Common myeloid progenitor, CD34-positive (primary cell): ENCODE measurements around the gene SCARB1.

Source experiments
- CTCF ChIA-PET: fragments of 350-600 bp; sonication (Branson Sonifier 250); formaldehyde crosslinking; loops from one replicate; lab custom pipeline; 2021; ENCODE audit warnings: antibody characterized with exemption; lab: Charles Lee
- POLR2A ChIA-PET: fragments of 350-600 bp; sonication (Branson Sonifier 250); formaldehyde crosslinking; loops from one replicate; lab custom pipeline; 2021; ENCODE audit warnings: antibody characterized with exemption; lab: Charles Lee
- DNase-seq, 3 donors: peaks; one replicate each; pipeline versions ENCODE4 v3.0.0 to v3.0.0-alpha.2; 2013
- H3K27ac ChIP-seq, 2 experiments: 1 replicate in 1 of 2; 2 replicates in 1 of 2; pipeline ENCODE4 v1.7.0; 2013; ENCODE audit warnings: inconsistent platforms in 2 of 2, low read length in 2 of 2, mild to moderate bottlenecking in 2 of 2, low read depth in 1 of 2, moderate library complexity in 1 of 2; ENCODE audit not compliant: severe bottlenecking in 2 of 2, insufficient read depth in 1 of 2, poor library complexity in 1 of 2
- H3K27me3 ChIP-seq, 5 experiments: replicated peaks in 2 of 5; 1 replicate in 3 of 5; 2 replicates in 2 of 5; pipeline versions ENCODE4 v1.6.1 to v1.7.0; 2013; ENCODE audit warnings: low read length in 4 of 5, mild to moderate bottlenecking in 2 of 5, moderate library complexity in 2 of 5, inconsistent platforms in 1 of 5; ENCODE audit not compliant: insufficient read depth in 5 of 5, control insufficient read depth in 4 of 5
- H3K36me3 ChIP-seq, 4 experiments: 1 replicate in 2 of 4; 2 replicates in 2 of 4; pipeline versions ENCODE4 v1.6.1 to v1.7.0; 2013; ENCODE audit warnings: low read length in 3 of 4, control low read depth in 1 of 4, mild to moderate bottlenecking in 1 of 4; ENCODE audit not compliant: control insufficient read depth in 4 of 4, insufficient read depth in 4 of 4
- H3K4me1 ChIP-seq, 4 experiments: 1 replicate in 3 of 4; 2 replicates in 1 of 4; pipeline versions ENCODE4 v1.6.1 to v1.7.1; 2013; ENCODE audit warnings: low read length in 3 of 4, mild to moderate bottlenecking in 3 of 4, control low read depth in 1 of 4, inconsistent platforms in 1 of 4, moderate library complexity in 1 of 4; ENCODE audit not compliant: control insufficient read depth in 4 of 4, insufficient read depth in 4 of 4; ENCODE audit errors: control extremely low read depth in 1 of 4
- H3K4me3 ChIP-seq, 7 experiments: 1 replicate in 4 of 7; 2 replicates in 3 of 7; pipeline versions ENCODE4 v1.5.1 to v1.7.0; 2013; ENCODE audit warnings: mild to moderate bottlenecking in 7 of 7, low read length in 6 of 7, moderate library complexity in 6 of 7, inconsistent platforms in 2 of 7, low read depth in 2 of 7, control low read depth in 1 of 7; ENCODE audit not compliant: insufficient read depth in 4 of 7, control insufficient read depth in 1 of 7; ENCODE audit errors: extremely low read depth in 1 of 7
- H3K9me3 ChIP-seq, 5 experiments: 1 replicate in 4 of 5; 2 replicates in 1 of 5; pipeline versions ENCODE4 v1.6.1 to v1.7.1; 2013; ENCODE audit warnings: low read length in 4 of 5, mild to moderate bottlenecking in 2 of 5, inconsistent platforms in 1 of 5, low read depth in 1 of 5, moderate library complexity in 1 of 5; ENCODE audit not compliant: control insufficient read depth in 4 of 5, insufficient read depth in 2 of 5; ENCODE audit errors: control extremely low read depth in 1 of 5
- WGBS: methylation state at CpG from one replicate; pipeline ENCODE4 v1.1.5; 2013; ENCODE audit not compliant: insufficient coverage; 5-methylcytosine and 5-hydroxymethylcytosine counted together

Gene SCARB1

DNA sequence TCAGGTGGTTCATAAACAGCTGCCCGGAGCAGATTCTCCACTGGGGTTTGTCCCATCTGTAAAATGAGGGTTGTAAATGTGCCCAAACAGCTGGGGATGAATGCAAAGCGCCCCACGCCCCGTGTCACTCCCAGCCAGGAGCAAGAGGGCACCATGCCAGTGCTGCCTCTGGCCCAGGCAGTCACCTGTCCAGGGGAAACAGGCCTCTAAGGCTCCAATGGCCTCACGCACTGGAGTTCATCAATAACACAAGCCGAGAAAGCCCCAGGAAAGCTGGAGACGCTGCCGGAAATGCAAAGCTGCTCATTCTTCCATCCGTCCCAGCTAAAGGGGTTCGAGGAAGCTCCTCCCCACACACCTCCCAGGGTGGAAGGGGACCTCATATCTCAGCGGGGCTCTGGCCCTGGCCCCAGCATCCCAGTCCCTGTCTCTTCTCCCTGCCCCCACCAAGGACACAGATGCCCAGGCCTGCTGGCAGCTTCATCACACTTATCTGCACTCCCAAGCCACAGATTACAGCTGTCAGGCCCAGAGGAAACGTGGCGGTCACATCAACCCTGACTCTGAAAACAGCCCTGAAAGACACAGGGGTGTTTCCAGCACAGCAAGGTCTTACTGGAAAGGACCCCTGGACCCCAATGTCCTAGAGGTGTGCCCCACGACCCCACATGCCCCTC, 21.5 kb downstream of the SCARB1 start:
- peaks cover 0 to 10% (median 2%) of the 10 kb centered on the region in 4 experiments for H3K4me1 ChIP-seq
- no peaks in the 10 kb centered on the region for H3K9me3 ChIP-seq
- DNase-seq: no peak
- H3K27ac ChIP-seq: no peak overlapping the region
- ChIA-PET POLR2A (no interaction called here), CTCF (interaction anchor here (1.3 to 2.3 kb wide), 3 partner anchors 13 to 63 kb away, joined by 3 to 9 read pairs (median 3); no protein-coding TSS in a partner anchor)
- 88% methylated on average over 13 of the region's 14 CpGs for WGBS
- H3K36me3 ChIP-seq: peaks cover 0 to 28% (median under 1%) of the 10 kb centered on the region in 4 experiments
- no peak overlapping the region for H3K4me3 ChIP-seq
- no peaks in the 10 kb centered on the region for H3K27me3 ChIP-seq

DNA sequence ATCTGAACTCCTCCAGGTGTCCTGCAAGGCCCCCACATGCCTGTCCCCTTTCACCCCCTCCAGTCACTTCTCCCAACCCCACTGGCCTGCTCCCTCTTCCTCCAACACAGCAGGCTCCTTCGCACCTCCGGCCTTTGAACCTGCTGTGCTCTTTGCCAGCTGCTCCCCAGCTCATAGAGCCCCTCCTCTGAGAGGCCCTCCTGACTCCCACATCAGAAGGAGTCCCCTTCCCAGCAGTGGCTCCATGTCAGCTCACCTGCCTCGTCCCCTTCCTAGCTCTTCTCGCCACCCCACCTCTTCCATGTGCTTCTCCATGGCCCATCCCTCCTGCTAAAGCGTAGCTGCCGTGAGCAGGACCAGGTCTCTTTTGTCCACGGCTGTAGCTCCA, 22.1 kb downstream of the SCARB1 start:
- WGBS: 99% methylated on average over 5 of the region's 7 CpGs
- Histone ChIP-seq H3K27ac (no peak overlapping the region), H3K4me3 (no peak overlapping the region), H3K36me3 (peaks cover 0 to 25% (median 0%) of the 10 kb centered on the region in 4 experiments), H3K27me3 (no peaks in the 10 kb centered on the region), H3K9me3 (no peaks in the 10 kb centered on the region), H3K4me1 (peaks cover 0 to 10% (median 2%) of the 10 kb centered on the region in 4 experiments)
- ChIA-PET POLR2A (interaction anchor here (0.6 kb wide), 1 partner anchor 99 kb away, joined by 3 read pairs; no protein-coding TSS in a partner anchor), CTCF (interaction anchor here (1.4 to 2.3 kb wide), 2 partner anchors 13 to 64 kb away, joined by 3 to 9 read pairs; no protein-coding TSS in a partner anchor)
- DNase-seq: no peak

DNA sequence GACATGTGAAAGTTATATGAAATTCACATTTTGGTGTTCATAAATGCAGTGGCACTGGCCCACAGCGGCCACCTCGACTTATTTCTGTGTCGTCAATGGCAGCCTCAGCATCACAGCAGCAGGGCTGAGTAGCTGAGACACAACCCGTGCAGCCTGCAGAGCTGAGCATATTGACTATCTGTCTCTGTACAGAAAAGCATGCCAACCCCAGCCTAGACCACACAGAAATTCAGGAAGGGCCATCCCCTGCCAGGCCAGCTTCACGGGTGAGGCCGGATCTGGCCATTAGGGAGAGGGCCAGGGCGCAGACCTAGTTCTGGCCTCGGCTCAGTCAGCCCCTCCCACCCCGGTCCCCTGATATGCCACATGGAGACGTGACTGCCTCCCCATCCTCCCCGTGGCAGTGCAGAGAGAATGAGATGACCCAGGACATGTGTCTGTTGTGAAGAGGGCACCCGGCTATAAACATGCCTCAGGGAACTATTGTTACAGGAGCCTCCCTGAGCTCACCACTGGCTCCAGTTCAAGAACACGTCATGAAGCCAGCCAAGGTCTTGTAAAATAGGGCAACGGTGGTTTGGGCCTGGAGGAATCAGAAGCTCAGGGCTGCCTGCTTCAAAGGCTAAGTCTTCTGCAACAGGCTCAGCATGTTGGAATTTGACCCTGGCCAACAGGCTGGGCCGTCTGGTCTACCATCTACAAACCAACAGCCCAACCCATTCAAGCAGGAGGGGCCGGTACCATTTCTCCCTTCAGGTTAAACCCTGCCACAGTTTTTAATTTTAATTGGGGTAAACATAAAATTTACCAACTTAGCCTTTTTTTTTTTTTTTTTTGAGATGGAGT, 25.5 kb downstream of the SCARB1 start:
- ChIA-PET POLR2A (no interaction called here), CTCF (no interaction called here)
- Histone ChIP-seq H3K27me3 (no peaks in the 10 kb centered on the region), H3K27ac (no peak overlapping the region), H3K36me3 (peaks cover 0 to 26% (median 0%) of the 10 kb centered on the region in 4 experiments), H3K4me3 (no peak overlapping the region), H3K4me1 (peaks cover 0 to 10% (median 2%) of the 10 kb centered on the region in 4 experiments), H3K9me3 (no peaks in the 10 kb centered on the region)
- DNase-seq: no peak
- 94% methylated on average over 12 of the region's 16 CpGs for WGBS

DNA sequence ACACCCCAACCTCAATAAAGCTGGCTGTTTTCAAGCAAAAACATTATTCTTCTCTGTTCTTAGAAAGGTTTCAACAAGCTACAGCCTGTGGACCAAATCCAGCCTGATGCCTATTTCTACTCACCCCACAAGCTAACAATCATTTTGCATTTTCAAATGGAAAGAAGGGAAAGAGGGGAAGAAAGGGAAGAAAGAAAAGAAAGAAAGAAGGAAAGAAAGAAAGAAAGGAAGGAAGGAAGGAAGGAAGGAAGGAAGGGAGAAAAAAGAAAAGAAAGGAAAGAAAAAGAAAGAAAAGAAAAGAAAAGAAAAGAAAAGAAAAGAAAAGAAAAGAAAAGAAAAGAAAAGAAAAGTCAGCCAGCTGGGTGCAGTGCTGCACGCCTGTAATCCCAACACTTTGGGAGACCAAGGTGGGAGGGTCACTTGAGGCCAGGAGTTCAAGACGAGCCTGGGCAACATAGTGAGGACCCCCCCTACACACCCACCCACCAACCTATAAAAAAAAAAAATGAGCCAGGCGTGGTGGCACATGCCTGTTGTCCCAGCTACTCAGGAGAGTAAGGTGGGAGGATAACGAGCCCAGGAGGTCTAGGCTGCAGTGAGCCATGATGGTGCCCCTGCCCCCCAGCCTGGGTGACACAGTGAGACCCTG, 26.3 kb downstream of the SCARB1 start:
- Histone ChIP-seq H3K4me3 (no peak overlapping the region), H3K27ac (no peak overlapping the region), H3K27me3 (no peaks in the 10 kb centered on the region), H3K36me3 (peaks cover 0 to 20% (median 0%) of the 10 kb centered on the region in 4 experiments), H3K9me3 (no peaks in the 10 kb centered on the region), H3K4me1 (peaks cover 0 to 2% (median 0%) of the 10 kb centered on the region in 4 experiments)
- ChIA-PET POLR2A (no interaction called here), CTCF (interaction anchor here (0.9 kb wide), 1 partner anchor 15 kb away, joined by 3 read pairs; no protein-coding TSS in a partner anchor)
- WGBS: no CpG with 5 or more reads among the region's 4 CpGs
- no peak for DNase-seq

DNA sequence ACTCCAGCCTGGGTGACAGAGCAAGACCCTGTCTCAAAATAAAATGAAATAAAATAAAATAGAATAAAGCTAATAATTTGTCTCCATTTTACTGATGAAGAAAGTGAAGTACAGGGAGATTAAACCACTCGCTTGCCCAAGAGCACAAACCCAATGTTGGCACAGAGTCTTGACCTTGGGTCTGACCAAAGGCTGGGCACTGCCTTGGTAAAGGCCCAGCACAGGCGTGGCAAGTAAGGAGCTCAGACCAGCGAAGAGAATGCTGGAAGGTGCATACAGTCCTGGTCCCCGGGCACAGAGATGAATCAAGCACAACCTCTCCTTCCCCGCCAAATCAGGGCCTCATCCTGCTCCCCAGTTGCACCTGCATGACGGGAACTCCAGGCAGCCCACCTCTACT, 26.9 kb downstream of the SCARB1 start:
- no peaks in the 10 kb centered on the region for H3K27me3 ChIP-seq
- POLR2A ChIA-PET: no interaction called here
- 81% methylated on average over 6 of the region's 6 CpGs for WGBS
- no peak for DNase-seq
- H3K9me3 ChIP-seq: no peaks in the 10 kb centered on the region
- H3K27ac ChIP-seq: no peak overlapping the region
- CTCF ChIA-PET: interaction anchor here (0.9 kb wide), 1 partner anchor 16 kb away, joined by 3 read pairs; no protein-coding TSS in a partner anchor
- H3K36me3 ChIP-seq: peaks cover 0 to 17% (median 0%) of the 10 kb centered on the region in 4 experiments
- H3K4me1 ChIP-seq: no peaks in the 10 kb centered on the region
- no peak overlapping the region for H3K4me3 ChIP-seq

DNA sequence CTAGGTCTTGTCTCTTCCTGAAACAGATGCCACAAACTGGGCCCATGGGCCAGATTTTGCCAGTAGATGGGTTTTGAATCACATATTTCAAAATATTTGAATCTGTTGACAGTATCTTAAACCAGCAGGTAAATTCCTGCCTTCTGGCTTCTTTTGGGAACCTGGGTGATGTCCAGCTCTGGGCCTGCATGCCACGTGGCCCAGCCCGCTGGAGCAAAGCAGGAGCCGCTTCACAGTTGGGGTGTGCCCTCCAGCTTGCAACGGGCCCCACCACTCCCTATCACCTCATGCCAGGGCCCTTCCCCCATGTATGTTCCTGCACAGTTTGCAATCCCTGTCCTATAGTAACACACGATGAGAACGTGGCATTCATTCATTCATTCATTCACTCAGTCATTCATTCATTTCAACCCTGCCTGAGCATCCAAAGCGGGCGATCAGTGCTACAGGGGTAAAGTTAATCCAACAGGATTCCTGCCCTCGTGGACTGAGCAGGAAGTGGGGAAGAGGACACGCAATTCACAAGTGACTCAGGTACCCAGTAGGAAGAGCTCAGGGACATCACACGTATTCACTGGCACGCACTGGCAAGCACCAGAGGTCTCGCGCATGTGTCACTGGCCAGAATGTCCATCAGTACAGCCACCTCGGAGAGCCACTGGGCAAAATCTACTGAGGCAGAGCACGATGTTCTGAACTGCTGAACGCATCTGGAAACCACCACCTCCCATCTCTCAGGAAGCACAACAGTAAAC, 27.8 kb downstream of the SCARB1 start:
- no peaks in the 10 kb centered on the region for H3K27me3 ChIP-seq
- no peaks in the 10 kb centered on the region for H3K9me3 ChIP-seq
- ChIA-PET CTCF (no interaction called here), POLR2A (no interaction called here)
- no peaks in the 10 kb centered on the region for H3K4me1 ChIP-seq
- 85% methylated on average over 14 of the region's 17 CpGs for WGBS
- no peak for DNase-seq
- H3K36me3 ChIP-seq: peaks cover 0 to 23% (median 0%) of the 10 kb centered on the region in 4 experiments
- no peak overlapping the region for H3K27ac ChIP-seq
- H3K4me3 ChIP-seq: no peak overlapping the region
